KMS-11 (cell line): Measurements from ENCODE around the gene ZNF317.

Source experiments
- H2AFZ ChIP-seq: fragments of 200-600 bp; sonication (generic); 2 replicates; pipeline ENCODE4 v1.6.1; 2016; ENCODE audit warnings: antibody characterized with exemption, mixed run types, low read depth
- H3K27ac ChIP-seq: fragments of 200-600 bp; sonication (generic); 2 replicates; pipeline ENCODE4 v1.6.1; 2016; ENCODE audit warnings: mild to moderate bottlenecking, mixed run types
- H3K27me3 ChIP-seq: fragments of 200-600 bp; sonication (generic); 2 replicates; pipeline ENCODE4 v1.6.1; 2017; ENCODE audit warnings: mild to moderate bottlenecking, low read depth, mixed run types, moderate library complexity; ENCODE audit not compliant: insufficient read depth
- H3K36me3 ChIP-seq: fragments of 200-600 bp; sonication (generic); 2 replicates; pipeline ENCODE4 v1.6.1; 2017; ENCODE audit warnings: mild to moderate bottlenecking, mixed run types; ENCODE audit not compliant: insufficient read depth
- H3K4me1 ChIP-seq: fragments of 200-600 bp; sonication (generic); 2 replicates; pipeline ENCODE4 v1.6.1; 2016; ENCODE audit warnings: mild to moderate bottlenecking, low read depth, mixed run types; ENCODE audit not compliant: poor library complexity, severe bottlenecking
- H3K4me2 ChIP-seq: fragments of 200-600 bp; sonication (generic); 2 replicates; pipeline ENCODE4 v1.7.0; 2016; ENCODE audit warnings: mild to moderate bottlenecking, mixed run types
- H3K4me3 ChIP-seq: fragments of 200-600 bp; sonication (generic); IDR thresholded peaks from 2 replicates; pipeline ENCODE4 v1.6.1; 2017; ENCODE audit warnings: low read depth, low read length, mixed read lengths; ENCODE audit not compliant: insufficient read depth
- H3K79me2 ChIP-seq: fragments of 200-600 bp; sonication (generic); 2 replicates; pipeline ENCODE4 v1.6.1; 2016; ENCODE audit warnings: low read depth, mixed run types; ENCODE audit not compliant: insufficient read depth
- H3K9ac ChIP-seq: fragments of 200-600 bp; sonication (generic); 2 replicates; pipeline ENCODE4 v1.6.1; 2016; ENCODE audit warnings: mild to moderate bottlenecking, mixed run types
- H4K20me1 ChIP-seq: fragments of 200-600 bp; sonication (generic); 2 replicates; pipeline ENCODE4 v1.6.1; 2016; ENCODE audit warnings: mild to moderate bottlenecking, mixed run types; ENCODE audit not compliant: insufficient read depth
- CTCF ChIP-seq: fragments of 200-600 bp; sonication (generic); conservative IDR thresholded peaks from 2 replicates; pipeline ENCODE4 v1.6.1; 2017; ENCODE audit warnings: low read depth, mild to moderate bottlenecking, antibody characterized with exemption, low read length, moderate library complexity, mixed read lengths

The ZNF317 gene

GRCh38 chr19:9132422-9132821 is 7.8 kb upstream of the ZNF317 start:
- Histone ChIP-seq H3K27me3 (no peaks in the 10 kb centered on the region), H3K36me3 (no peaks in the 10 kb centered on the region), H4K20me1 (no peaks in the 10 kb centered on the region), H3K4me1 (no peaks in the 10 kb centered on the region), H3K9ac (no peak overlapping the region), H3K4me3 (no peak overlapping the region), H3K79me2 (no peaks in the 10 kb centered on the region), H2AFZ (no peak overlapping the region), H3K27ac (no peak overlapping the region), H3K4me2 (no peak overlapping the region)
- TF ChIP-seq CTCF: no peak

GRCh38 chr19:9139609-9140158 is 513 bp upstream of the ZNF317 start:
- Histone ChIP-seq H4K20me1 (no peaks in the 10 kb centered on the region), H3K36me3 (no peaks in the 10 kb centered on the region), H3K4me2 (peak overlapping the region; percentile 89), H2AFZ (peak overlapping the region; percentile 99), H3K9ac (peak overlapping the region; percentile 82; the same call in 1 of the 2 replicates), H3K79me2 (peaks cover 44% of the 10 kb centered on the region), H3K4me1 (peaks cover 13% of the 10 kb centered on the region), H3K27me3 (no peaks in the 10 kb centered on the region), H3K27ac (no peak overlapping the region; the same call in 1 of the 2 replicates), H3K4me3 (no peak overlapping the region)
- TF ChIP-seq CTCF: no peak

- no peak for TF ChIP-seq CTCF
- H4K20me1 ChIP-seq: no peaks in the 10 kb centered on the region
Measured at GRCh38 chr19:9144920-9145319, 4.7 kb downstream of the ZNF317 start.

GRCh38 chr19:9146882-9147281 is 6.7 kb downstream of the ZNF317 start:
- no peak for TF ChIP-seq CTCF
- Histone ChIP-seq H3K36me3 (peaks cover 7% of the 10 kb centered on the region; the same call in 1 of the 2 replicates), H4K20me1 (no peaks in the 10 kb centered on the region), H3K4me3 (no peak overlapping the region), H3K79me2 (peaks cover 89% of the 10 kb centered on the region), H3K9ac (no peak overlapping the region), H3K4me2 (no peak overlapping the region), H3K4me1 (no peaks in the 10 kb centered on the region), H2AFZ (no peak overlapping the region), H3K27ac (no peak overlapping the region), H3K27me3 (no peaks in the 10 kb centered on the region)

More at GRCh38 chr19:9144920-9145319, 4.7 kb downstream of the ZNF317 start:
- Histone ChIP-seq H3K36me3 (peaks cover 7% of the 10 kb centered on the region; the same call in 1 of the 2 replicates), H3K27ac (no peak overlapping the region), H3K4me2 (no peak overlapping the region), H3K27me3 (no peaks in the 10 kb centered on the region), H3K79me2 (peaks cover 91% of the 10 kb centered on the region), H2AFZ (no peak overlapping the region), H3K4me1 (peaks cover 9% of the 10 kb centered on the region), H3K9ac (no peak overlapping the region), H3K4me3 (no peak overlapping the region)
